Thyroid gland (tissue), 4 donors: ENCODE results near the gene ITGB1BP1. TPM values are rescaled to one million over a fixed set of nuclear protein-coding genes. Genes with fewer than 3 reads are reported as not detected.

Experiments used
- DNase-seq, 2 donors: peaks; one replicate each; pipeline ENCODE4 v3.0.0-alpha.2; 2019
- H3K27ac ChIP-seq, 3 donors: fragments of 200-600 bp; sonication (generic); 1 replicate in 2 of 3; 2 replicates in 1 of 3; pipeline ENCODE4 v1.5.1; 2016 to 2019; ENCODE audit warnings: mild to moderate bottlenecking in 1 of 3, moderate library complexity in 1 of 3
- H3K27me3 ChIP-seq: fragments of 200-600 bp; sonication (generic); one replicate; pipeline ENCODE4 v1.5.1; 2019
- H3K36me3 ChIP-seq, 2 donors: fragments of 200-600 bp; sonication (generic); one replicate each; pipeline ENCODE4 v1.5.1; 2016 to 2019
- H3K4me1 ChIP-seq, 2 donors: fragments of 200-600 bp; sonication (generic); one replicate each; pipeline ENCODE4 v1.5.1; 2017 to 2019
- H3K4me3 ChIP-seq, 3 donors: fragments of 200-600 bp; sonication (generic); replicated peaks in 1 of 3; 1 replicate in 2 of 3; 2 replicates in 1 of 3; pipeline ENCODE4 v1.5.1; 2016; ENCODE audit warnings: mild to moderate bottlenecking in 1 of 3
- H3K9me3 ChIP-seq: fragments of 200-600 bp; sonication (generic); one replicate; pipeline ENCODE4 v1.5.1; 2017
- POLR2A ChIP-seq, 2 donors: fragments of 450-650 bp; IDR thresholded peaks; one replicate each; pipeline ENCODE4 v1.6.1; 2017; ENCODE audit warnings: antibody characterized with exemption in 2 of 2, mild to moderate bottlenecking in 2 of 2, moderate library complexity in 1 of 2
- WGBS, 2 donors: methylation state at CpG; one replicate each; pipeline ENCODE4 v1.1.5; 2017; 5-methylcytosine and 5-hydroxymethylcytosine counted together
- intact Hi-C: fragments of 100-400 bp; cut with DNase I; formaldehyde crosslinking; loops from one replicate; pipeline ENCODE4 v1.15.1; 2023
- total RNA-seq, 4 donors: library from RNA; depleted of rRNA; stranded (reverse); fragments of >200 nt; gene quantifications; one replicate each; pipeline ENCODE4 v1.2.3, GENCODE V29; 2016
- TF ChIP-seq, protein P1 (sequence below), 6 experiments: fragments of 200-600 bp in 3 of 6; fragments of 450-650 bp in 3 of 6; sonication (generic) in 3 of 6; IDR thresholded peaks; one replicate each; pipeline ENCODE4 v1.5.1; 2016 to 2019; ENCODE audit warnings: antibody characterized with exemption in 6 of 6, mild to moderate bottlenecking in 2 of 6, inconsistent platforms in 1 of 6, moderate library complexity in 1 of 6

ITGB1BP1 gene
- total RNA-seq, 4 donors from 2014 or later = 39.4 to 73.4 (median 45.8) TPM

DNA sequence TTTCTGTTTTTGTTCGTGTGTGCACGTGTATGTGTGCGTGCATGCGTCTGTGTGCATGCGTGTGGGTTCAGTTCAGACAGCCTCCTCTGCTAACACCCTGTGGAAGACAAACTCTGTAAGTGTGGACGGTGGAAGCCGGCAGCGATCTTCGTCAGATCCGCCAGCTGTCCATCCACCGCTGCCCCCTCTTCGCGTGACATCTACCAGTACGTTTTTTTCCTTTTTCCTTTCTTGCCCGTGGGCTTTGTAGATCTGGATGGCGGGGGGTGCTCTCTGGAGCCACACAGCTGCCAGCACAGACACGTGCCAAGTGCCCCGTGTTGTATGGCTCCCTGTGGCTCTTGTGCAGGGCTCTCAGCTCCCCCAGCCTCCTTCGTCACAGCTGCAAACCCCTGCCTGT lies 32.3 kb downstream of the ITGB1BP1 start:
- Histone ChIP-seq H3K27ac (no peak overlapping the region), H3K4me3 (no peak overlapping the region), H3K27me3 (no peaks in the 10 kb centered on the region), H3K36me3 (peaks cover 27 to 30% of the 10 kb centered on the region in 2 donors), H3K9me3 (no peaks in the 10 kb centered on the region), H3K4me1 (peaks cover 0 to 22% of the 10 kb centered on the region in 2 donors)
- intact Hi-C loops = no loop called here
- no peak for DNase-seq
- TF ChIP-seq, protein P1, sequence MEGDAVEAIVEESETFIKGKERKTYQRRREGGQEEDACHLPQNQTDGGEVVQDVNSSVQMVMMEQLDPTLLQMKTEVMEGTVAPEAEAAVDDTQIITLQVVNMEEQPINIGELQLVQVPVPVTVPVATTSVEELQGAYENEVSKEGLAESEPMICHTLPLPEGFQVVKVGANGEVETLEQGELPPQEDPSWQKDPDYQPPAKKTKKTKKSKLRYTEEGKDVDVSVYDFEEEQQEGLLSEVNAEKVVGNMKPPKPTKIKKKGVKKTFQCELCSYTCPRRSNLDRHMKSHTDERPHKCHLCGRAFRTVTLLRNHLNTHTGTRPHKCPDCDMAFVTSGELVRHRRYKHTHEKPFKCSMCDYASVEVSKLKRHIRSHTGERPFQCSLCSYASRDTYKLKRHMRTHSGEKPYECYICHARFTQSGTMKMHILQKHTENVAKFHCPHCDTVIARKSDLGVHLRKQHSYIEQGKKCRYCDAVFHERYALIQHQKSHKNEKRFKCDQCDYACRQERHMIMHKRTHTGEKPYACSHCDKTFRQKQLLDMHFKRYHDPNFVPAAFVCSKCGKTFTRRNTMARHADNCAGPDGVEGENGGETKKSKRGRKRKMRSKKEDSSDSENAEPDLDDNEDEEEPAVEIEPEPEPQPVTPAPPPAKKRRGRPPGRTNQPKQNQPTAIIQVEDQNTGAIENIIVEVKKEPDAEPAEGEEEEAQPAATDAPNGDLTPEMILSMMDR (IDR thresholded peaks at IDR 0.05) = no peak
- no peak for TF ChIP-seq POLR2A (IDR thresholded peaks at IDR 0.05)
- WGBS, 2 donors = 92 to 95% methylated on average over 19 of the region's 19 CpGs

DNA sequence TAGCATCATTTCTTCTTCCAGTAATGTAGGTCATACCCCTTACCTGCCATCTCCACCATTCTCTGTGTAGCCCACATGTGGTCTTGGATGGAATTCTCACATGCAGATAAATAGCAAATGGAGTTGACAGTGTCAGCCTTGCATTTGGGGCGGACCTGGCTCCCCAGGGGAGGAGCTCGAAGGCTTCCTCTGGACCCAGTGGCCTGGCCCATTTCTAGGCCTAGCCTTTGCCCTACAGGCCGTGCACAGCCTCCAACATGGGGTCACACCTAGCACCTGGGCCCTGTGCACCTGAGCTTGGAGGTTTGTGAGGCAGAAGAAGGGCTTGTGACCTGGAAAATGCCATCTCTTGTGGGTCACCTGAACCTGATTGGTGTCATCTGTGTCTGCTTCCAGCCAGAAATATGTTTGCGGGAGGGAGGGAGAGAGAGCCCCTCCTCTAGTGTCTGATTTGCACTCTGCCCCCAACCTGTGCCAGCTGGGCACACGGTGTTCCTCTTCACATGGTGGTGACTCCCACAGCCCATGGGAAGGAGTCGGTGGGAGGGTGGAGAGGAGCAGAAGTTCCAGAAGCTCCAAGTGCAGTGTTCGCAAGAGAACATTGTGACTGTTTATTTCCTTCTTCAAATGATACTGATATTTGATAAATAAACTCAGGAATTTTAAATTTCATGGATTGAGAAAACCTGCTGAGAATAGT lies 33.0 kb downstream of the ITGB1BP1 start:
- H3K27me3 ChIP-seq = no peaks in the 10 kb centered on the region
- no peak overlapping the region for H3K27ac ChIP-seq
- intact Hi-C loops = no loop called here
- H3K4me1 ChIP-seq = peaks cover 0 to 26% of the 10 kb centered on the region in 2 donors
- no peak for TF ChIP-seq POLR2A (IDR thresholded peaks at IDR 0.05)
- TF ChIP-seq, protein P1 (IDR thresholded peaks at IDR 0.05) = no peak
- WGBS, 2 donors = 95 to 99% methylated on average over 6 to 7 of the region's 7 CpGs
- no peak for DNase-seq
- no peaks in the 10 kb centered on the region for H3K9me3 ChIP-seq
- peaks cover 27 to 30% of the 10 kb centered on the region in 2 donors for H3K36me3 ChIP-seq
- H3K4me3 ChIP-seq = no peak overlapping the region

DNA sequence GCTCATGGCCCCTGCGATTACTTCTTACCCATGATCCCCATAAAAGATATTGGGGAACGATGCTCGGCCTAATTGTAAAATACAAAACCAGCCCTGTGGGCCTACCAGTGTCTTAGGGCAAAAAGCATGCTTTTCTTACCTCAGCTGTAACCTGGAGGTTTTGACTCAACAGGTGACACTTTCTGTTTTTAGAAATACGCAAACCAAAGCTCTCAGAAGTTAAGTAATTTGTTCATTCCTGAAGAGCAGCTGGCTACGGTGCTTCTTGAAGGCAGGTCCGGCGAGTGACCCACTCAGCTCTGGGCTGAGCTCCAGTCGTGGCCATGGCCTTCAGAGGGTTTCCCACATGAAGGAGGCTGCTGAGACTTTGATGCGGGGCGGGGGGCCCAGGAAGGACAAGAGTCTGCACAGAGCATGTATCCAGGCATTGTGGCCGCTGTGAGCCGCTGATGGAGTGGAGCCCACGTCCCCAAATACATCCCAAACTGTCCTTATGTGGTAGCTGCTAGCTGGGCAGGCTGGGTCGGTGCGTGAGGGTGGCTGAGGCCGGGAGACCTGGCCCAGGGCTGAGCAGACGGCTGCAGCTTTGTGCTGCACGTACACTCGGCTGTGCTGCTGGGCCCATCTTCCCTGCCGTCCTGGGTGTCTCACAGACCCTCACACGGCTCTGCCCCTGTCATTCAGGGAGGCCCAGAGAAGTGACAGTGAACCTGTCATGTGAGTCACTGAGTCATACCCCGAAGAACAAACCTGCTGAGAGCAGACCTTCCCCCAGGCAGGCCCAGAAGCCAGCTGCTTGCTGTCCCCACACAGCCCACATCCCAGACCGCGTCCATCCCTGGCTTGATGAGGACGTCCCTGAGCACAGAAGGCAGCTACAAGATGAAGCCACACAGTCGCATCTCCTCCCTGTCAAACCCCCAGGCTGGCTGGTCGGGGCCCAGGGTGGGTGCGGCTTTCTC lies 34.1 kb downstream of the ITGB1BP1 start:
- no peaks in the 10 kb centered on the region for H3K9me3 ChIP-seq
- TF ChIP-seq, protein P1 (IDR thresholded peaks at IDR 0.05) = no peak
- TF ChIP-seq POLR2A (IDR thresholded peaks at IDR 0.05) = no peak
- no peak overlapping the region for H3K4me3 ChIP-seq
- intact Hi-C loops = no loop called here
- H3K27me3 ChIP-seq = no peaks in the 10 kb centered on the region
- no peak for DNase-seq
- no peak overlapping the region for H3K27ac ChIP-seq
- peaks cover 21 to 24% of the 10 kb centered on the region in 2 donors for H3K36me3 ChIP-seq
- WGBS, 2 donors = 92 to 93% methylated on average over 25 to 26 of the region's 28 CpGs
- H3K4me1 ChIP-seq = peaks cover 0 to 26% of the 10 kb centered on the region in 2 donors

DNA sequence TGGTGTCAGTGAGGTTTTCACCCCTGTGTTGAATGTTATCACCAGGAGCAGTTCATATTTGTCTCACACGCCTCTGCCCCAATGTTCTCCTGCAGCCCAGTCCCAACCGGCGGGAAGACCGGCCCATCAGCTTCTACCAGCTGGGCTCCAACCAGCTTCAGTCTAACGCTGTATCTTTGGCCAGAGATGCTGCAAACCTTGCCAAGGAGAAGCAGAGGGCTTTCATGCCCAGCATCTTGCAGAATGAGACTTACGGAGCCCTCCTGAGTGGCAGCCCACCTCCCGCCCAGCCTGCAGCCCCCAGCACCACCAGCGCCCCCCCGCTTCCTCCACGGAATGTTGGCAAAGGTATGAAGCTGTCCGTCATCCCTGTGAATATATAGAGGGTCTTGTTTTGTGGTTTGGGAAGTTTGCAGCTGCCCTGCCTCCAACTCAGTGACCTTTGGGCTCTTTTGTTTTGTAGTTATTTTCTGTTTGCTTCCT lies 35.1 kb downstream of the ITGB1BP1 start:
- intact Hi-C loops = no loop called here
- DNase-seq = no peak
- H3K27me3 ChIP-seq = no peaks in the 10 kb centered on the region
- WGBS, 2 donors = 87 to 94% methylated on average over 11 of the region's 11 CpGs
- no peaks in the 10 kb centered on the region for H3K9me3 ChIP-seq
- no peak overlapping the region for H3K4me3 ChIP-seq
- H3K27ac ChIP-seq = no peak overlapping the region
- peaks cover 21 to 28% of the 10 kb centered on the region in 2 donors for H3K36me3 ChIP-seq
- no peak for TF ChIP-seq POLR2A (IDR thresholded peaks at IDR 0.05)
- TF ChIP-seq, protein P1 (IDR thresholded peaks at IDR 0.05) = no peak
- peaks cover 0 to 21% of the 10 kb centered on the region in 2 donors for H3K4me1 ChIP-seq
